ENCODE data around the gene ASF1B. TPM values are rescaled to one million over a fixed set of nuclear protein-coding genes. Genes with fewer than 3 reads are reported as not detected.

Gene ASF1B
- total and polyA plus RNA-seq, 12 donors, result 0.48 to 17.2 (median 1.9) TPM

DNA sequence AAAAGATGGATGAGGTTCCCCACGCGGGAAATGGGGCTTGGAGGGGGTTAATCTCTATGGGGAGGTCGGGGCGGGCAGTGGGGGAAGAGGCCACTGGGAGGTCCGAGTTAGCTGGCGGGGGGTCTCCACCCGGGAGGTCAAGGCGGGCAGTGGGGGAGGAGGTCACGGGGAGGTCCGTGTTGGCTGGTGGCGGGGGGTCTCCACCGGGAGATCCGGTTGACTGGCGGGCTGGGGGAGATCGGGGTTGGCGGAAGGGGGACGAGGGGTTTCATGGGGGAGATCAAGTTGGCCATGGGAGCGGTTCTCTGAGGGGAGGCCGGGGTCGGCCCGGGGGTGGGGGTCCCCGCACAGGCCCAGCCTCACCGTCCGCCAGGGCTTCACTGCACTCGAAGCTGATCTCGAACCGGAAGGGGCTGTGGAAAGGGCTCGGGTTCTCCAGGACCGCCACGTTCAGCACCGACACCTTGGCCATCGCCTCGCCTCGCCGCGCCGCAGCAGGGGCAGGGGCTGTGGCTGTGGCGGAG is 342 bp downstream of the ASF1B start:
- no peaks in the 10 kb centered on the region for H3K27me3 ChIP-seq
- TF ChIP-seq POLR2A (IDR thresholded peaks at IDR 0.05), result no peak
- TF ChIP-seq, protein P1, sequence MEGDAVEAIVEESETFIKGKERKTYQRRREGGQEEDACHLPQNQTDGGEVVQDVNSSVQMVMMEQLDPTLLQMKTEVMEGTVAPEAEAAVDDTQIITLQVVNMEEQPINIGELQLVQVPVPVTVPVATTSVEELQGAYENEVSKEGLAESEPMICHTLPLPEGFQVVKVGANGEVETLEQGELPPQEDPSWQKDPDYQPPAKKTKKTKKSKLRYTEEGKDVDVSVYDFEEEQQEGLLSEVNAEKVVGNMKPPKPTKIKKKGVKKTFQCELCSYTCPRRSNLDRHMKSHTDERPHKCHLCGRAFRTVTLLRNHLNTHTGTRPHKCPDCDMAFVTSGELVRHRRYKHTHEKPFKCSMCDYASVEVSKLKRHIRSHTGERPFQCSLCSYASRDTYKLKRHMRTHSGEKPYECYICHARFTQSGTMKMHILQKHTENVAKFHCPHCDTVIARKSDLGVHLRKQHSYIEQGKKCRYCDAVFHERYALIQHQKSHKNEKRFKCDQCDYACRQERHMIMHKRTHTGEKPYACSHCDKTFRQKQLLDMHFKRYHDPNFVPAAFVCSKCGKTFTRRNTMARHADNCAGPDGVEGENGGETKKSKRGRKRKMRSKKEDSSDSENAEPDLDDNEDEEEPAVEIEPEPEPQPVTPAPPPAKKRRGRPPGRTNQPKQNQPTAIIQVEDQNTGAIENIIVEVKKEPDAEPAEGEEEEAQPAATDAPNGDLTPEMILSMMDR (IDR thresholded peaks at IDR 0.05), result no peak
- H3K4me1 ChIP-seq (replicated peaks in 1 of 2), result peaks cover 4 to 24% of the 10 kb centered on the region in 2 donors
- intact Hi-C loops (cut with DNase I), result loop anchor here in 1 of 2 donors (10.0 kb wide), 1 partner anchor 51 kb away; the partner anchor contains the start of gene C19orf67
- WGBS, 4 donors, result 0 to 2% (median 1%) methylated on average over 2 to 38 of the region's 38 CpGs
- H3K4me3 ChIP-seq, result peak overlapping the region in 1 of 4 donors; percentile 45
- H3K36me3 ChIP-seq (replicated peaks in 1 of 2), result no peaks in the 10 kb centered on the region
- H3K9me3 ChIP-seq (replicated peaks in 1 of 3), result no peaks in the 10 kb centered on the region
- DNase-seq, result peak in 3 of 7 donors; percentile 39 to 57 (median 43)
- H3K27ac ChIP-seq, result peak overlapping the region; percentile 21 to 71 (median 54)

DNA sequence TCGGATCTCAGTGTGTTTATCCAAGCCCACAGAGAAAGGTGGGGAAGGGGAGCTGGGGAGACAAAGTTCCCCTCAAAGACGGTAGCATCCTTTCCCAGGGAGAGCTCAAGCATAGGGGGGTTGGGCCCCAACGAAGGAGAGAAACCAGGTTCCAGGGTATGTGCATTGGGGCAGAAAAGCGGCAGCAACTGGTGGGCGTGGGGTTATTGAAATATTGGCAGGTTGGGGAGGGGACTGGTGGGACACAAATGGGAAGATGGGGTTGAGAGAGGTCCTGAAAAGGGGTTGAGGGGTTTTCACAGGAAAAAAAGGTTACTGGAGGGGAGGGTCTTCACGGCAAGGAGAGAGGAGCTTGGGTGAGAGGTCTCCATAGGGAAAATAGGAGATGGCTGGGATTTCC is 1.0 kb downstream of the ASF1B start:
- no peaks in the 10 kb centered on the region for H3K36me3 ChIP-seq (replicated peaks in 1 of 2)
- H3K4me3 ChIP-seq, result no peak overlapping the region
- no peak overlapping the region for H3K27ac ChIP-seq
- no peak for DNase-seq
- WGBS, 4 donors, result 39 to 51% (median 45%) methylated on average over 6 of the region's 6 CpGs
- H3K9me3 ChIP-seq (replicated peaks in 1 of 3), result no peaks in the 10 kb centered on the region
- peaks cover 4 to 28% of the 10 kb centered on the region in 2 donors for H3K4me1 ChIP-seq (replicated peaks in 1 of 2)
- H3K27me3 ChIP-seq, result no peaks in the 10 kb centered on the region
- intact Hi-C loops (cut with DNase I), result loop anchor here in 1 of 2 donors (10.0 kb wide), 1 partner anchor 51 kb away; the partner anchor contains the start of gene C19orf67
- no peak for TF ChIP-seq POLR2A (IDR thresholded peaks at IDR 0.05)
- TF ChIP-seq, protein P1 (IDR thresholded peaks at IDR 0.05), result no peak

DNA sequence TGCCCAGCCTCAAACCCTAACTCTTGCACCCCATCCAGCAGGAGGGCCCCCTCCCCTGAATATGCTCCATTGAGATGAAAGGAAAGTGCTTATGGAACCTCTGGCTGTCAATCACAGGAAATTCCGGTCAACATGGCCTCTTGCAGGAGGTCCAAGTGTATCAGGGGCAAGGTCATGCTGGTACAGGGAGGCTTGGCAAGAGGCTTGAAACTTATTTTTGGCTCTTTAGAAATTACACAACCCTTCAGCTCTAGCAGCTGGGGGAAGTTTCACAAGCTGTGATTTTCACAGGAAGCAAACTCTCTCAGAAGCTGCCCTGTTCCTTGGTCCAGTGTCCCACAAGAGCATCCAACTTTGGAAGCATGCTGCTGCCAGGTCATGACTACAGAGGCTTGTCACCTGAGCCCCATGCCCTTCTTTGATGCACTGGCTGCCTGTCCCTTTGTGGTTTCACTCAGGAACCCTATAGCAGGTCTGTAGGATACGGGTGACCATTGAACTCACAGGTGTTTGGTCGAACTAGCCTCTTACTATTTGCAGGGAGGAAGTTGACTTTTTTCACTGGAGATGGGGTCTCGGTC is 8.4 kb downstream of the ASF1B start:
- Histone ChIP-seq H3K4me1 (replicated peaks in 1 of 2) (peaks cover 15 to 27% of the 10 kb centered on the region in 2 donors), H3K9me3 (replicated peaks in 1 of 3) (no peaks in the 10 kb centered on the region), H3K36me3 (replicated peaks in 1 of 2) (no peaks in the 10 kb centered on the region), H3K27me3 (no peaks in the 10 kb centered on the region), H3K4me3 (no peak overlapping the region), H3K27ac (peak overlapping the region in 4 of 5 donors; percentile 3 to 73 (median 56))
- TF ChIP-seq POLR2A (IDR thresholded peaks at IDR 0.05), result no peak
- TF ChIP-seq, protein P1 (IDR thresholded peaks at IDR 0.05), result no peak
- DNase-seq, result peak in 6 of 7 donors; percentile 75 to 87 (median 81)
- intact Hi-C loops (cut with DNase I), result no loop called here
- WGBS, 4 donors, result 37 to 57% (median 53%) methylated on average over 4 of the region's 4 CpGs

DNA sequence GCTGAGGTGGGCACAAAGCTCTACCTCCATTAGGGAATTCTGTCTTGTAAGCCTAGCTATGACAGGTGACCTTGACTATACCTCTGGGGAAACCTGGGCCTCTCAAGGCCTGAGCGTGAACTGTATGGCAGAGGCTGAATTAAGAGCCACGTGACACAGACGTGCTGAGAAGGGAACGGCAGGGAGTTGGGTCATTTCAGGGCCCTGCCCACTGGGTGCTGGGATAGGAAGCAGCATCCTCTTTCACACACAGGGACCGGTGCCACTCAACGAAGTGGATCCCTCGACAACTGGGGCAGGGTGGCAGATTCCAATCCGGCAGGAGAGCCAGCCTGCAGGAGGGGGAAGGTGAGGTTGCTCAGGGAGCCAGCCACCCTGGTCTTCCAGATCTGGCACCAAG is 9.2 kb downstream of the ASF1B start:
- no peaks in the 10 kb centered on the region for H3K27me3 ChIP-seq
- H3K9me3 ChIP-seq (replicated peaks in 1 of 3), result no peaks in the 10 kb centered on the region
- intact Hi-C loops (cut with DNase I), result no loop called here
- peak in 6 of 7 donors; percentile 48 to 80 (median 68) for DNase-seq
- no peaks in the 10 kb centered on the region for H3K36me3 ChIP-seq (replicated peaks in 1 of 2)
- TF ChIP-seq POLR2A (IDR thresholded peaks at IDR 0.05), result peak in 1 of 2 donors; percentile 14
- TF ChIP-seq, protein P1 (IDR thresholded peaks at IDR 0.05), result no peak
- H3K4me3 ChIP-seq, result no peak overlapping the region
- 37 to 41% (median 39%) methylated on average over 8 of the region's 8 CpGs; no CpG with 5 or more reads in 1 of the 4 donors for WGBS, 4 donors
- peaks cover 15 to 27% of the 10 kb centered on the region in 2 donors for H3K4me1 ChIP-seq (replicated peaks in 1 of 2)
- H3K27ac ChIP-seq, result peak overlapping the region in 4 of 5 donors; percentile 3 to 73 (median 50)

All from adrenal gland (tissue), 12 donors.